H1 (cell line): Measurements from ENCODE around the gene IQSEC3. TPM values are rescaled to one million over a fixed set of nuclear protein-coding genes. Genes with fewer than 3 reads are reported as not detected.

Experiments
- CTCF ChIA-PET: fragments of 300-600 bp; sonication (Branson Sonifier 250); formaldehyde crosslinking; loops from one replicate; lab custom pipeline; 2021; ENCODE audit not compliant: partially characterized antibody; lab: Charles Lee
- POLR2A ChIA-PET: fragments of 300-600 bp; sonication (Branson Sonifier 250); formaldehyde crosslinking; loops from one replicate; lab custom pipeline; 2021; ENCODE audit warnings: inconsistent platforms; ENCODE audit not compliant: partially characterized antibody; lab: Charles Lee
- DNase-seq, 2 experiments: peaks; one replicate each; pipeline versions ENCODE4 v3.0.0 to v3.0.0-alpha.2; 2010 to 2022; ENCODE audit warnings: low spot score in 2 of 2, low read depth in 1 of 2, mixed read lengths in 1 of 2
- FAIRE-seq: peaks from 2 replicates; lab custom pipeline; 2011; peaks lifted over from hg19 to GRCh38; lab: Jason Lieb, UNC
- H2AFZ ChIP-seq: 2 replicates; pipeline ENCODE4 v1.8.1; 2012; ENCODE audit warnings: low read length, inconsistent platforms
- H2AK5ac ChIP-seq: 2 replicates; pipeline ENCODE4 v1.6.1; 2013; ENCODE audit warnings: low read depth, low read length
- H2BK120ac ChIP-seq: replicated peaks from 2 replicates; pipeline ENCODE3; 2013; ENCODE audit warnings: low read depth, low read length, inconsistent platforms
- H2BK12ac ChIP-seq: 2 replicates; pipeline ENCODE4 v1.6.1; 2013; ENCODE audit warnings: low read depth, low read length
- H2BK15ac ChIP-seq: 2 replicates; pipeline ENCODE4 v1.6.1; 2013; ENCODE audit warnings: low read length
- H2BK20ac ChIP-seq: 2 replicates; pipeline ENCODE4 v1.6.1; 2013; ENCODE audit warnings: low read length
- H2BK5ac ChIP-seq: 2 replicates; pipeline ENCODE4 v1.6.1; 2013; ENCODE audit warnings: low read depth, low read length
- H3K14ac ChIP-seq: 2 replicates; pipeline ENCODE4 v1.6.1; 2013; ENCODE audit warnings: inconsistent platforms; ENCODE audit not compliant: insufficient read length
- H3K18ac ChIP-seq: 2 replicates; pipeline ENCODE4 v1.6.1; 2013; ENCODE audit warnings: low read length; ENCODE audit errors: extremely low read depth
- H3K23ac ChIP-seq: 2 replicates; pipeline ENCODE4 v1.6.1; 2013; ENCODE audit warnings: inconsistent platforms; ENCODE audit not compliant: insufficient read length
- H3K23me2 ChIP-seq: 2 replicates; pipeline ENCODE4 v1.6.1; 2013; ENCODE audit warnings: low read depth, low read length
- H3K27ac ChIP-seq: 2 replicates; pipeline ENCODE4 v1.6.1; 2011; ENCODE audit warnings: low read depth, low read length, inconsistent platforms
- H3K27me3 ChIP-seq, 4 experiments: replicated peaks in 1 of 4; 1 replicate in 1 of 4; 2 replicates in 3 of 4; pipeline versions ENCODE4 v1.6.1 to v1.8.1; 2011 to 2013; ENCODE audit warnings: low read length in 3 of 4, mild to moderate bottlenecking in 3 of 4, inconsistent platforms in 2 of 4, mixed read lengths in 2 of 4, moderate library complexity in 1 of 4; ENCODE audit not compliant: control insufficient read depth in 3 of 4, insufficient read depth in 3 of 4; ENCODE audit errors: extremely low read depth in 1 of 4
- H3K36me3 ChIP-seq, 4 experiments: 2 replicates each; pipeline versions ENCODE4 v1.6.1 to v1.8.1; 2011 to 2013; ENCODE audit warnings: mild to moderate bottlenecking in 4 of 4, low read length in 3 of 4, moderate library complexity in 2 of 4, control low read depth in 1 of 4, inconsistent platforms in 1 of 4; ENCODE audit not compliant: insufficient read depth in 4 of 4, control insufficient read depth in 2 of 4
- H3K4ac ChIP-seq: replicated peaks from 2 replicates; pipeline ENCODE3; 2013; ENCODE audit warnings: low read length, low read depth, mixed read lengths, inconsistent platforms; ENCODE audit not compliant: insufficient read length
- H3K4me1 ChIP-seq, 4 experiments: replicated peaks in 1 of 4; 1 replicate in 1 of 4; 2 replicates in 3 of 4; pipeline versions ENCODE4 v1.6.1 to v1.8.1; 2011 to 2013; ENCODE audit warnings: low read length in 3 of 4, inconsistent platforms in 2 of 4, mixed read lengths in 1 of 4; ENCODE audit not compliant: insufficient read depth in 4 of 4, control insufficient read depth in 3 of 4
- H3K4me2 ChIP-seq, 2 experiments: 2 replicates each; pipeline versions ENCODE4 v1.6.1 to v1.8.1; 2011 to 2013; ENCODE audit warnings: low read depth in 2 of 2, low read length in 2 of 2, control low read depth in 1 of 2, inconsistent platforms in 1 of 2, mild to moderate bottlenecking in 1 of 2; ENCODE audit not compliant: insufficient read depth in 1 of 2
- H3K4me3 ChIP-seq, 4 experiments: fragments of 200-600, 300-600 bp in 1 of 4; sonication (generic), shearing (Covaris generic), sonication (Bioruptor Twin) in 1 of 4; 2 replicates each; pipeline versions ENCODE4 v1.5.1 to v1.8.1; 2011 to 2016; ENCODE audit warnings: low read length in 4 of 4, low read depth in 3 of 4, control low read depth in 2 of 4, inconsistent platforms in 2 of 4, mild to moderate bottlenecking in 2 of 4, mixed read lengths in 1 of 4, moderate library complexity in 1 of 4; ENCODE audit not compliant: insufficient read depth in 2 of 4; ENCODE audit errors: extremely low read depth in 1 of 4
- H3K56ac ChIP-seq: replicated peaks from 2 replicates; pipeline ENCODE3; 2013; ENCODE audit warnings: low read depth, mild to moderate bottlenecking, mixed read lengths, low read length, inconsistent platforms; ENCODE audit not compliant: insufficient read length
- H3K79me1 ChIP-seq: 2 replicates; pipeline ENCODE4 v1.6.1; 2013; ENCODE audit warnings: low read depth, low read length, control low read depth
- H3K79me2 ChIP-seq, 2 experiments: 2 replicates each; pipeline versions ENCODE4 v1.6.1 to v1.8.1; 2012 to 2013; ENCODE audit warnings: low read length in 2 of 2, mild to moderate bottlenecking in 2 of 2, inconsistent platforms in 1 of 2; ENCODE audit not compliant: insufficient read depth in 2 of 2, control insufficient read depth in 1 of 2
- H3K9ac ChIP-seq, 4 experiments: replicated peaks in 1 of 4; 1 replicate in 1 of 4; 2 replicates in 3 of 4; pipeline versions ENCODE4 v1.6.1 to v1.8.1; 2011 to 2013; ENCODE audit warnings: low read depth in 3 of 4, low read length in 3 of 4, control low read depth in 2 of 4, mild to moderate bottlenecking in 2 of 4, moderate library complexity in 2 of 4, inconsistent platforms in 1 of 4; ENCODE audit errors: extremely low read depth in 1 of 4
- H3K9me3 ChIP-seq, 2 experiments: 2 replicates each; pipeline versions ENCODE4 v1.6.1 to v1.8.1; 2012 to 2013; ENCODE audit warnings: mild to moderate bottlenecking in 2 of 2, moderate library complexity in 2 of 2, control low read depth in 1 of 2, inconsistent platforms in 1 of 2, low read depth in 1 of 2, low read length in 1 of 2, mixed read lengths in 1 of 2; ENCODE audit not compliant: insufficient read depth in 2 of 2
- H4K20me1 ChIP-seq, 2 experiments: replicated peaks in 1 of 2; 2 replicates each; pipeline versions ENCODE3 to v1.8.1; 2011 to 2013; ENCODE audit warnings: inconsistent platforms in 2 of 2, low read length in 2 of 2, mild to moderate bottlenecking in 1 of 2; ENCODE audit not compliant: insufficient read depth in 2 of 2, control insufficient read depth in 1 of 2
- H4K5ac ChIP-seq: 2 replicates; pipeline ENCODE4 v1.6.1; 2013; ENCODE audit warnings: low read length, low read depth, mixed read lengths, inconsistent platforms; ENCODE audit not compliant: insufficient read length
- H4K8ac ChIP-seq: 2 replicates; pipeline ENCODE4 v1.8.0; 2013; ENCODE audit warnings: mild to moderate bottlenecking, moderate library complexity, low read length, inconsistent platforms; ENCODE audit not compliant: insufficient read depth; ENCODE audit errors: extremely low read depth
- H4K91ac ChIP-seq: replicated peaks from 2 replicates; pipeline ENCODE3; 2013; ENCODE audit warnings: low read length, mixed read lengths, inconsistent platforms; ENCODE audit not compliant: insufficient read length
- GTF2F1 ChIP-seq: IDR thresholded peaks from 2 replicates; pipeline ENCODE4 v1.6.1; 2012; ENCODE audit warnings: low read depth, low read length, improper control_type of control experiment, borderline replicate concordance
- WGBS, 2 experiments: shearing (Covaris generic) in 1 of 2; methylation state at CpG; one replicate each; pipeline versions ENCODE4 v1.1.6 to v1.1.7; 2013 to 2015; ENCODE audit warnings: low lambda C conversion rate in 2 of 2, mixed read lengths in 2 of 2, inconsistent platforms in 1 of 2, low coverage in 1 of 2, missing lambda C conversion rate in 1 of 2; ENCODE audit not compliant: insufficient replicate concordance in 2 of 2, insufficient coverage in 1 of 2, insufficient read length in 1 of 2; ENCODE audit errors: extremely low coverage in 1 of 2, missing lambda C conversion rate in 1 of 2; 5-methylcytosine and 5-hydroxymethylcytosine counted together
- polyA plus RNA-seq, 7 experiments: library from polyadenylated mRNA; depleted of rRNA in 3 of 7; stranded (reverse) in 5 of 7; unstranded in 2 of 7; fragments of >200 nt in 5 of 7; fragments of 200-250 nt in 2 of 7; gene quantifications; 1 replicate in 5 of 7; 2 replicates in 1 of 7; 4 replicates in 1 of 7; pipeline versions ENCODE4 v1.2.1 to v1.2.3, GENCODE V29; 2011 to 2013; ENCODE audit warnings: missing spikeins in 2 of 7, mixed read lengths in 2 of 7
- total RNA-seq: library from RNA; stranded (reverse); fragmentation: NEBNext Ultra II Directional; extraction: Animal tissue kit (Norgen Biotek cat#: 25700); gene quantifications from 2 replicates; pipeline ENCODE4 v1.2.1, GENCODE V29; 2021

Gene IQSEC3
- total and polyA plus RNA-seq, 2 of the 8 experiments (the other 6 are each of a cell fraction or from before 2014, with no cell fraction given) = 1.2 to 3.1 TPM

DNA sequence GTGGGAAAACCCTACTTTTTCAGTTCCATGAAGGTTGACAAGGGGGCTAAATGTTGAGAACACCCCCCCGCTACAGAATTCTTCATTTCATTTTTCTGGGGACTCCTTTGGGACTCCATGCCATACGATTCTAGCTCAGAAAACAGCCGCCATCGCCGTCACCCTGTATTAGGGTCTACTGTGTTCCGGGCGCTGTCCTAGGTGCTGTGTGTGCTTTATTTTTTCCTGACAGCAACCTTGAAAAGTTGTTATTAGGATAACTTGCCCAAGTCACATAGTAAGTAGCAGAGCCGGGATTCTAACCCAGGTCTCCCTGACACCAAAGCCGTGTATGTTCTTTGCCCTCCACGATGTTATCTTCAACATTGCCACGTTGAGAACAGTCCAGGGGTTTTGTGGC, 55.1 kb downstream of the IQSEC3 start:
- ChIA-PET POLR2A (no interaction called here), CTCF (interaction anchor here (0.9 to 5.6 kb wide), 5 partner anchors 10 to 56 kb away, joined by 3 to 31 read pairs (median 5); no protein-coding TSS in a partner anchor)
- Histone ChIP-seq H3K18ac (no peak overlapping the region), H4K91ac (no peak overlapping the region), H3K56ac (no peak overlapping the region), H2BK20ac (no peak overlapping the region), H3K23ac (no peak overlapping the region), H3K36me3 (no peaks in the 10 kb centered on the region), H3K9ac (no peak overlapping the region), H2BK5ac (no peak overlapping the region), H3K79me1 (no peaks in the 10 kb centered on the region), H2BK120ac (no peak overlapping the region), H3K79me2 (no peaks in the 10 kb centered on the region), H4K20me1 (no peaks in the 10 kb centered on the region), H3K27ac (no peak overlapping the region), H3K4me3 (no peak overlapping the region), H2BK12ac (no peak overlapping the region), H4K5ac (no peak overlapping the region), H3K4me1 (no peaks in the 10 kb centered on the region; a peak in 3 of 7 replicates), H3K4me2 (no peak overlapping the region), H3K4ac (no peak overlapping the region), H2AK5ac (no peak overlapping the region), H2AFZ (no peak overlapping the region), H3K27me3 (0 out of 7 replicates have a peak, but pooled peaks cover 0 to under 1% (median 0%) of the 10 kb centered on the region in 4 experiments), H3K9me3 (no peaks in the 10 kb centered on the region), H3K23me2 (no peaks in the 10 kb centered on the region), H2BK15ac (no peak overlapping the region), H4K8ac (no peak overlapping the region), H3K14ac (no peak overlapping the region)
- DNase-seq = no peak
- FAIRE-seq = no peak
- 87% methylated on average over 11 of the region's 11 CpGs; no CpG with 5 or more reads in 1 of the 2 experiments for WGBS, 2 experiments
- no peak for TF ChIP-seq GTF2F1
